Keratinocyte (primary cell): ENCODE results near the gene GRHL3. TPM values are rescaled to one million over a fixed set of nuclear protein-coding genes. Genes with fewer than 3 reads are reported as not detected.
A peak's percentile ranks its signal among the peaks of the same experiment; 100 is the strongest.

Experiments
- DNase-seq: peaks from one replicate; pipeline ENCODE4 v3.0.0-alpha.2; 2011; ENCODE audit warnings: low read depth, missing footprints, low spot score
- FAIRE-seq: peaks from 2 replicates; lab custom pipeline; 2011; peaks lifted over from hg19 to GRCh38; lab: Jason Lieb, UNC
- H2AFZ ChIP-seq: 2 replicates; pipeline ENCODE4 v1.6.0; 2012; ENCODE audit warnings: low read length, control low read depth, inconsistent platforms; ENCODE audit not compliant: control insufficient read depth
- H3K27ac ChIP-seq: 2 replicates; pipeline ENCODE4 v1.5.1; 2011; ENCODE audit warnings: low read length; ENCODE audit not compliant: control insufficient read depth, insufficient read depth
- H3K27me3 ChIP-seq: 3 replicates; pipeline ENCODE4 v1.6.0; 2011; ENCODE audit warnings: low read length; ENCODE audit not compliant: control insufficient read depth, insufficient read depth; ENCODE audit errors: extremely low read depth
- H3K36me3 ChIP-seq, 2 experiments: 2 replicates in 1 of 2; 3 replicates in 1 of 2; pipeline ENCODE4 v1.5.1; 2011; ENCODE audit warnings: low read length in 2 of 2, mild to moderate bottlenecking in 1 of 2; ENCODE audit not compliant: control insufficient read depth in 2 of 2, insufficient read depth in 2 of 2; ENCODE audit errors: extremely low read depth in 1 of 2
- H3K4me1 ChIP-seq: 3 replicates; pipeline ENCODE4 v1.5.1; 2011; ENCODE audit warnings: low read length; ENCODE audit not compliant: control insufficient read depth, insufficient read depth; ENCODE audit errors: extremely low read depth
- H3K4me2 ChIP-seq: 3 replicates; pipeline ENCODE4 v1.6.0; 2011; ENCODE audit warnings: low read depth, low read length; ENCODE audit not compliant: control insufficient read depth, insufficient read depth; ENCODE audit errors: extremely low read depth
- H3K4me3 ChIP-seq, 3 experiments: fragments of 200-600 bp in 1 of 3; sonication (generic) in 1 of 3; 2 replicates in 2 of 3; 3 replicates in 1 of 3; pipeline ENCODE4 v1.5.1; 2011 to 2016; ENCODE audit warnings: low read length in 3 of 3, mild to moderate bottlenecking in 3 of 3, control low read depth in 2 of 3, inconsistent platforms in 1 of 3, low read depth in 1 of 3, mixed read lengths in 1 of 3, mixed run types in 1 of 3, moderate library complexity in 1 of 3; ENCODE audit not compliant: control insufficient read depth in 2 of 3, insufficient read depth in 2 of 3; ENCODE audit errors: extremely low read depth in 1 of 3
- H3K79me2 ChIP-seq: 2 replicates; pipeline ENCODE4 v1.6.0; 2012; ENCODE audit warnings: low read length; ENCODE audit not compliant: control insufficient read depth, insufficient read depth
- H3K9ac ChIP-seq: 3 replicates; pipeline ENCODE4 v1.6.0; 2011; ENCODE audit warnings: low read length; ENCODE audit not compliant: control insufficient read depth, insufficient read depth; ENCODE audit errors: extremely low read depth
- H3K9me1 ChIP-seq: 3 replicates; pipeline ENCODE4 v1.6.0; 2011; ENCODE audit warnings: low read length; ENCODE audit not compliant: control insufficient read depth, insufficient read depth; ENCODE audit errors: extremely low read depth
- H3K9me3 ChIP-seq: 2 replicates; pipeline ENCODE4 v1.5.1; 2012; ENCODE audit warnings: low read depth, low read length; ENCODE audit not compliant: control insufficient read depth
- H4K20me1 ChIP-seq: 3 replicates; pipeline ENCODE4 v1.6.0; 2011; ENCODE audit warnings: low read length; ENCODE audit not compliant: control insufficient read depth, insufficient read depth; ENCODE audit errors: extremely low read depth
- EZH2 ChIP-seq: IDR thresholded peaks from one replicate; pipeline ENCODE4 v1.6.1; 2012; ENCODE audit warnings: inconsistent platforms, mild to moderate bottlenecking, low read length, moderate library complexity
- dilution Hi-C: fragments of 300-500 bp; cut with MboI; formaldehyde crosslinking; loops from one replicate; pipeline ENCODE4 v1.7.0; 2020; ENCODE audit warnings: low sequenced_read_pairs; ENCODE audit not compliant: extremely low pct_ligation_motif_present
- polyA plus RNA-seq, 5 experiments: library from polyadenylated mRNA; depleted of rRNA in 3 of 5; stranded (reverse) in 3 of 5; stranded (forward) in 1 of 5; unstranded in 1 of 5; fragments of >200 nt; gene quantifications; 1 replicate in 1 of 5; 2 replicates in 3 of 5; 3 replicates in 1 of 5; pipeline versions ENCODE4 v1.2.1 to v1.2.3, GENCODE V29; 2011 to 2012; ENCODE audit warnings: missing spikeins in 2 of 5, low read depth in 1 of 5, low replicate concordance in 1 of 5
- TF ChIP-seq, protein P1 (sequence below), 3 experiments: IDR thresholded peaks in 1 of 3; conservative IDR thresholded peaks in 1 of 3; optimal IDR thresholded peaks in 1 of 3; 2 replicates in 2 of 3; 3 replicates in 1 of 3; pipeline versions ENCODE3 to v1.5.1; 2011; ENCODE audit warnings: low read length in 3 of 3, mild to moderate bottlenecking in 3 of 3, moderate library complexity in 2 of 3, control low read depth in 1 of 3, inconsistent platforms in 1 of 3; ENCODE audit not compliant: insufficient read depth in 2 of 3; ENCODE audit errors: extremely low read depth in 1 of 3

Gene GRHL3
- polyA plus RNA-seq, 1 donor (not counting 4 experiments of a cell fraction or from before 2014, with no cell fraction given): 13.0 TPM

DNA sequence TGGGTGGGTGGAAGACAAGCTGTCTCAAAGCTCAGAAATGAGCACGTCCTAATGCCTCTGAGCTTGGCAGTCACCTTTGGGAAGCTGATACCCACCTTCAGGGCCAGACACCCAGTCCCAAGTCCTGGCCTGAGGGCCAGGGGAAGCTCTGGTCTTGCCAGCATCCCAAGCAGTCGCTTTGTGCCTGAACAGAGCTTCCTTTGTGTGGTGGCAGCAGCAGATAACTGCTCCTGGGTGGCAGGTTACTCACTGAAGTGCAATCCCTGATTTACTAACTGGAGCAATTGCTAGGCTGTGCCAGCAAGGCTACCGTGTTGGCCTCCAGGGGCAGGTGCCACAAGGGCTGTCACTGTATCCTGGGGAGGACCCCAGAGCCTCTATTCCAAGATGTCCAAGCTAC lies 40.4 kb upstream of the GRHL3 start:
- H3K36me3 ChIP-seq: no peaks in the 10 kb centered on the region
- no peak overlapping the region for H3K4me2 ChIP-seq
- H2AFZ ChIP-seq: no peak overlapping the region
- peaks cover 22% of the 10 kb centered on the region for H3K4me1 ChIP-seq
- no peaks in the 10 kb centered on the region for H4K20me1 ChIP-seq
- TF ChIP-seq, protein P1, sequence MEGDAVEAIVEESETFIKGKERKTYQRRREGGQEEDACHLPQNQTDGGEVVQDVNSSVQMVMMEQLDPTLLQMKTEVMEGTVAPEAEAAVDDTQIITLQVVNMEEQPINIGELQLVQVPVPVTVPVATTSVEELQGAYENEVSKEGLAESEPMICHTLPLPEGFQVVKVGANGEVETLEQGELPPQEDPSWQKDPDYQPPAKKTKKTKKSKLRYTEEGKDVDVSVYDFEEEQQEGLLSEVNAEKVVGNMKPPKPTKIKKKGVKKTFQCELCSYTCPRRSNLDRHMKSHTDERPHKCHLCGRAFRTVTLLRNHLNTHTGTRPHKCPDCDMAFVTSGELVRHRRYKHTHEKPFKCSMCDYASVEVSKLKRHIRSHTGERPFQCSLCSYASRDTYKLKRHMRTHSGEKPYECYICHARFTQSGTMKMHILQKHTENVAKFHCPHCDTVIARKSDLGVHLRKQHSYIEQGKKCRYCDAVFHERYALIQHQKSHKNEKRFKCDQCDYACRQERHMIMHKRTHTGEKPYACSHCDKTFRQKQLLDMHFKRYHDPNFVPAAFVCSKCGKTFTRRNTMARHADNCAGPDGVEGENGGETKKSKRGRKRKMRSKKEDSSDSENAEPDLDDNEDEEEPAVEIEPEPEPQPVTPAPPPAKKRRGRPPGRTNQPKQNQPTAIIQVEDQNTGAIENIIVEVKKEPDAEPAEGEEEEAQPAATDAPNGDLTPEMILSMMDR (optimal IDR thresholded peaks at IDR 0.05 in 1 of 3, IDR thresholded peaks at IDR 0.05 in 1 of 3, conservative IDR thresholded peaks at IDR 0.05 in 1 of 3; ENCODE audit: extremely low read depth in 1 of 3, insufficient read depth in 2 of 3, low read length in 3 of 3): no peak
- no peak for TF ChIP-seq EZH2
- dilution Hi-C loops: no loop called here
- no peaks in the 10 kb centered on the region for H3K9me1 ChIP-seq
- no peak for FAIRE-seq
- H3K9ac ChIP-seq: no peak overlapping the region
- H3K27ac ChIP-seq: no peak overlapping the region
- no peaks in the 10 kb centered on the region for H3K27me3 ChIP-seq
- no peak overlapping the region for H3K4me3 ChIP-seq
- no peaks in the 10 kb centered on the region for H3K9me3 ChIP-seq
- H3K79me2 ChIP-seq: no peaks in the 10 kb centered on the region
- no peak for DNase-seq

DNA sequence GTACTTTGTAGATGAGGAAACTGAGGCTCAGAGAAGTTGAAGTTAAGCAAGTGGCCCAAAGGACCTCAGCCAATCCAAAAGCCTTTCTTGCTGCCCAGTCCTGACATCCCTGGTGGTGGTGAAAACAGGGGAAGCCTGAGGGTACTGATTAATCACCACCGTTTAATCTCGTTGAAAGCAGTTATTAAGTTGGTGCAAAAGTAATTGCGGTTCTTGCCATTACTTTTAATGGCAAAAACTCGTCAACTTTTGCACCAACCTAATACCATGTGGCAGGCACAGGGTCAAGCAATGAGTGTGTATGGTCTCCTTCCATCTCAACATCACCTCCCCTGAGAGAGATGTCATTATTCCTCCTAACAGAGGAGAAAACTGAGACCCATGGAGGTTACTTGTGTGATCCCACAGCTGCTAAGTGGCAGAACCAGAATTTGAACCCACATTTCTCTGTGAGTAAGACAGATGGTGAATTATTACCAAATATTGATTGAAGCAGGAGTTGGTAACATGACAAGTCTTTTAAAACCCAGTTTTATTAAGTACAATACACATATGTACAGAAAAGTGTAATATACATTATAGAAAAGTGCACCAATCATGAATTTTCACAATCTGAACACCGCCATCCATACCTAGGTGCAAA lies 39.4 kb upstream of the GRHL3 start:
- Histone ChIP-seq H3K36me3 (no peaks in the 10 kb centered on the region), H3K9me1 (no peaks in the 10 kb centered on the region), H2AFZ (no peak overlapping the region), H3K9ac (no peak overlapping the region), H3K9me3 (no peaks in the 10 kb centered on the region), H3K27ac (no peak overlapping the region), H3K79me2 (no peaks in the 10 kb centered on the region), H3K4me3 (no peak overlapping the region), H3K4me1 (peaks cover 32% of the 10 kb centered on the region), H3K4me2 (no peak overlapping the region), H3K27me3 (no peaks in the 10 kb centered on the region), H4K20me1 (no peaks in the 10 kb centered on the region)
- dilution Hi-C loops: no loop called here
- no peak for DNase-seq
- TF ChIP-seq EZH2: no peak
- TF ChIP-seq, protein P1 (optimal IDR thresholded peaks at IDR 0.05 in 1 of 3, IDR thresholded peaks at IDR 0.05 in 1 of 3, conservative IDR thresholded peaks at IDR 0.05 in 1 of 3; ENCODE audit: extremely low read depth in 1 of 3, insufficient read depth in 2 of 3, low read length in 3 of 3): no peak
- FAIRE-seq: peak; percentile 49
